Ishikawa (cell line): ENCODE data around the gene STK39.

Experiments
- CEBPB ChIP-seq: IDR thresholded peaks from 2 replicates; pipeline ENCODE4 v1.6.1; 2012
- CREB1 ChIP-seq: IDR thresholded peaks from 2 replicates; pipeline ENCODE4 v1.6.1; 2012; ENCODE audit warnings: low read depth
- EGR1 ChIP-seq: IDR thresholded peaks from 2 replicates; pipeline ENCODE4 v1.6.1; 2012
- EP300 ChIP-seq: IDR thresholded peaks from 2 replicates; pipeline ENCODE4 v1.6.1; 2012; ENCODE audit warnings: borderline replicate concordance
- FOXM1 ChIP-seq: IDR thresholded peaks from 2 replicates; pipeline ENCODE4 v1.6.1; 2012; ENCODE audit warnings: low read depth, borderline replicate concordance
- MAX ChIP-seq: IDR thresholded peaks from 2 replicates; pipeline ENCODE4 v1.6.1; 2012
- NFIC ChIP-seq: IDR thresholded peaks from 2 replicates; pipeline ENCODE4 v1.6.1; 2012
- RAD21 ChIP-seq: IDR thresholded peaks from 2 replicates; pipeline ENCODE4 v1.6.1; 2012; ENCODE audit warnings: low read depth
- REST ChIP-seq: IDR thresholded peaks from 2 replicates; pipeline ENCODE4 v1.6.1; 2012; ENCODE audit warnings: low read depth, mild to moderate bottlenecking
- TAF1 ChIP-seq: IDR thresholded peaks from 2 replicates; pipeline ENCODE4 v1.6.1; 2012; ENCODE audit warnings: low read depth, mild to moderate bottlenecking
- TCF12 ChIP-seq: IDR thresholded peaks from 2 replicates; pipeline ENCODE4 v1.6.1; 2012; ENCODE audit warnings: low read depth
- TEAD4 ChIP-seq: IDR thresholded peaks from 2 replicates; pipeline ENCODE4 v1.6.1; 2012
- USF1 ChIP-seq: IDR thresholded peaks from 2 replicates; pipeline ENCODE4 v1.6.1; 2012
- YY1 ChIP-seq: IDR thresholded peaks from 2 replicates; pipeline ENCODE4 v1.6.1; 2012; ENCODE audit warnings: low read depth
- ZBTB7A ChIP-seq: IDR thresholded peaks from 2 replicates; pipeline ENCODE4 v1.6.1; 2012; ENCODE audit warnings: low read depth

STK39 gene

GRCh38 chr2:167940346-167940725 is 307.1 kb downstream of the STK39 start:
- TF ChIP-seq TCF12 (no peak), EGR1 (no peak), REST (no peak), CREB1 (no peak), YY1 (no peak), ZBTB7A (no peak), CEBPB (no peak), MAX (no peak), USF1 (no peak), FOXM1 (no peak), NFIC (no peak), TAF1 (no peak), EP300 (no peak), TEAD4 (no peak), RAD21 (no peak)

GRCh38 chr2:167939514-167940345 is 307.7 kb downstream of the STK39 start:
- TF ChIP-seq RAD21 (no peak), FOXM1 (no peak), EP300 (no peak), ZBTB7A (no peak), NFIC (no peak)

DNA sequence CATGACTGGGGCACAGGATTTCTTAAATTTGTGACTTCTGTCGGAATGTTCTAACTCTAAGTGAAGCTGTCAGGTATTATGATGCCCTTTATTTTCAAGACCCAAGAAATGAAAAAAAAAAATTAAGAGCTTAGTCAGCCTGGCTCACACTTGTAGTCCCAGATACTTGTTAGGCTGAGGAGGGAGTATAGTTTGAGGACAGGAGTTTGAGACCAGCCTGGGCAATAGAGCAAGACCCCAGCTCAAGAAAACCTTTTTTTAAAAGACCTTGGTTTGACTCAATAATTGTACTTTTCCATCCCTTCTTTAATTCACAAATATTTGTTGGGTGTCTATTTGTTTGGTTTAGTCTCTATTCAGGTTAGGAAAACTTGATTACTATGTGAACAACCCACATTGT is 310.0 kb downstream of the STK39 start:
- TF ChIP-seq MAX (no peak), ZBTB7A (no peak), RAD21 (no peak), CREB1 (no peak), USF1 (no peak), TEAD4 (no peak), EP300 (no peak), FOXM1 (no peak), EGR1 (no peak)

DNA sequence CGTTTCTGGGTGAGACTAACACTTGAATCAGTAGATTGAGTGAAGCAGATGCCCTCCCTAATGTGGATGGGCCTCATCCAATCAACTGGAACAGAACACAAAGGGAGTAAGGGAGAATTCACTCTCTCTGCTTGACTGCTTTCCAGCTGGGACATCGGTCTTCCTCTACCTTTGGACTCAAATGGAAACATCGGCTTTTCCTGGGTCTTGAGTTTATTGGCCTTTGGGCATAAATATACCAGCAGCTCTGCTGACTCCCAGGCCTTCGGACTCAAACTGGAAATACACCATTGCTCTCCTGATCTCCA is 311.6 kb downstream of the STK39 start:
- TF ChIP-seq TEAD4: no peak
- TF ChIP-seq RAD21: no peak
- TF ChIP-seq EGR1: no peak
- no peak for TF ChIP-seq EP300
- TF ChIP-seq ZBTB7A: no peak
- no peak for TF ChIP-seq NFIC
- TF ChIP-seq CREB1: no peak
- TF ChIP-seq USF1: no peak
- TF ChIP-seq YY1: no peak
- no peak for TF ChIP-seq MAX
- no peak for TF ChIP-seq CEBPB
- no peak for TF ChIP-seq REST
- no peak for TF ChIP-seq TCF12
- no peak for TF ChIP-seq FOXM1
- TF ChIP-seq TAF1: no peak

- no peak for TF ChIP-seq REST
Measured at GRCh38 chr2:167933097-167933814, 314.1 kb downstream of the STK39 start.
